Fibroblast of pulmonary artery (primary cell): ENCODE measurements around the gene DYNLRB1.
"Not testable (repeated sequence)": the region's sequence is repeated elsewhere in the genome, so short reads cannot be mapped to it uniquely, and the experiment has no call there.

ENCODE experiments used
- DNase-seq: peaks from one replicate; pipeline ENCODE4 v3.0.0-alpha.2; 2010; ENCODE audit warnings: low read depth
- H3K4me3 ChIP-seq: replicated peaks from 2 replicates; pipeline ENCODE4 v1.5.1; 2011; ENCODE audit warnings: low read depth, mild to moderate bottlenecking, control low read depth, low read length, moderate library complexity
- CTCF ChIP-seq: IDR thresholded peaks from 2 replicates; pipeline ENCODE4 v1.5.1; 2011; ENCODE audit warnings: mild to moderate bottlenecking, control low read depth, low read length, inconsistent platforms; ENCODE audit errors: missing control alignments

Gene DYNLRB1

GRCh38 chr20:34485068-34485634, 31.1 kb upstream of the DYNLRB1 start:
- TF ChIP-seq CTCF, result no peak
- H3K4me3 ChIP-seq, result no peak overlapping the region
- DNase-seq, result no peak

GRCh38 chr20:34491226-34491931, 24.8 kb upstream of the DYNLRB1 start:
- no peak for DNase-seq
- no peak overlapping the region for H3K4me3 ChIP-seq
- TF ChIP-seq CTCF, result no peak

- no peak for DNase-seq
- no peak for TF ChIP-seq CTCF
- H3K4me3 ChIP-seq, result no peak overlapping the region
Measured at GRCh38 chr20:34491932-34492509, 24.2 kb upstream of the DYNLRB1 start.

- TF ChIP-seq CTCF, result no peak
- no peak for DNase-seq
- no peak overlapping the region for H3K4me3 ChIP-seq
Measured at GRCh38 chr20:34493646-34494045, 22.6 kb upstream of the DYNLRB1 start.

GRCh38 chr20:34495307-34495706, 20.9 kb upstream of the DYNLRB1 start:
- no peak for DNase-seq
- TF ChIP-seq CTCF, result no peak
- H3K4me3 ChIP-seq, result no peak overlapping the region

- no peak for TF ChIP-seq CTCF
- H3K4me3 ChIP-seq, result no peak overlapping the region
- DNase-seq, result no peak
Measured at GRCh38 chr20:34495916-34496315, 20.3 kb upstream of the DYNLRB1 start.

- not testable (repeated sequence) for H3K4me3 ChIP-seq, DNase-seq
Measured at GRCh38 chr20:34497596-34497995, 18.6 kb upstream of the DYNLRB1 start.
